Measurements from ENCODE around the gene CNGA3. TPM values are rescaled to one million over a fixed set of nuclear protein-coding genes. Genes with fewer than 3 reads are reported as not detected.

CNGA3 gene
- total RNA-seq, 1 experiment from 2014 or later, result not detected

DNA sequence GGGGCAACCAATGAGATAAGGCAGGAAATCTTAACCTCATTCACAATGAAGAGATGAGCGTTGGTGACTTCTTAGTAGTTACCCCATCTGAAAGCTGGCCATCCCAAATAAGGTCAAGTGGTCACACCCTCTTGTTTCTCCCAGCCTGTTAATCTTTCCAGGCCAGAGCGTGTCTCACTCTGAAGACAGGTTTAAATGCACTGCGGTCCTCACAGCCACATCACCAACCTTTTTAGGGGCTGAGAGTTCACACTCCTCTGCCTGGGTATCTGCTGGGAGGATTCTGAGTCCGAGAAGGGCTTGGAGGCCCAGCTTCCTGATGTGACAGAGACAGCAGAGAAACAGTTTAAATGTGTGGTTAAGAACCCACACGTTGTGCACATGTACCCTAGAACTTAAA, 13.3 kb upstream of the CNGA3 start:
- peaks cover 2% of the 10 kb centered on the region; the same call in 1 of the 2 replicates for H3K27me3 ChIP-seq (ENCODE audit: insufficient read depth, low read length)
- H2BK120ac ChIP-seq (ENCODE audit: low read depth, low read length, poor library complexity, severe bottlenecking), result no peak overlapping the region
- H2BK5ac ChIP-seq (ENCODE audit: insufficient read length, low read length), result no peak overlapping the region
- TF ChIP-seq CTCF (conservative IDR thresholded peaks at IDR 0.05), result no peak
- no peak overlapping the region for H3K4me3 Mint-ChIP-seq
- H3K4me1 Mint-ChIP-seq, result peaks cover 34 to 49% of the 10 kb centered on the region in 2 experiments
- no peak overlapping the region for H2AK5ac ChIP-seq (ENCODE audit: insufficient read length, low read length)
- no peaks in the 10 kb centered on the region for H3K9me3 ChIP-seq (ENCODE audit: control insufficient read depth, low read depth, low read length)
- no peak for DNase-seq
- H3K27me3 Mint-ChIP-seq (ENCODE audit: low read depth), result peaks cover 50% of the 10 kb centered on the region
- H3K79me1 ChIP-seq (ENCODE audit: insufficient read depth, low read depth, low read length, poor library complexity, severe bottlenecking), result no peaks in the 10 kb centered on the region
- H3K79me2 ChIP-seq (ENCODE audit: insufficient read depth, low read length), result 0 out of 2 replicates have a peak, but pooled peaks cover 2% of the 10 kb centered on the region
- H3K36me3 Mint-ChIP-seq (ENCODE audit: insufficient read depth in 1 of 3, low read depth in 3 of 3), result peaks cover 0 to 12% (median 3%) of the 10 kb centered on the region in 3 experiments; a peak in 4 of 7 replicates
- peaks cover 5 to 10% of the 10 kb centered on the region in 2 experiments; a peak in 4 of 5 replicates for H3K9me3 Mint-ChIP-seq
- H3T11ph ChIP-seq (ENCODE audit: low read length), result no peak overlapping the region
- no peak overlapping the region for H3K18ac ChIP-seq (ENCODE audit: insufficient read length, low read depth, low read length)
- H4K20me1 ChIP-seq (ENCODE audit: control insufficient read depth, insufficient read depth, insufficient read length), result no peaks in the 10 kb centered on the region
- no peak overlapping the region for H3K27ac Mint-ChIP-seq
- H2AFZ ChIP-seq (ENCODE audit: low read length), result no peak overlapping the region
- no CpG with 5 or more reads among the region's 5 CpGs for WGBS (ENCODE audit: extremely low coverage, insufficient read length, low lambda C conversion rate)
- H3K4ac ChIP-seq (ENCODE audit: low read depth, low read length), result no peak overlapping the region
- no peak overlapping the region for H3K56ac ChIP-seq (ENCODE audit: insufficient read length, low read depth, low read length)
- H2BK12ac ChIP-seq (ENCODE audit: insufficient read length, low read depth, low read length), result no peak overlapping the region
- no peak overlapping the region for H2BK15ac ChIP-seq (ENCODE audit: low read depth, low read length)
- H2BK20ac ChIP-seq (ENCODE audit: low read depth, low read length, poor library complexity, severe bottlenecking), result no peak overlapping the region
- H4K91ac ChIP-seq (ENCODE audit: insufficient read length, low read depth, low read length), result no peak overlapping the region
- no peak overlapping the region for H3K23ac ChIP-seq (ENCODE audit: insufficient read length, low read depth, low read length)
- no peak overlapping the region for H4K8ac ChIP-seq (replicated peaks; ENCODE audit: insufficient read length, low read depth, low read length)
- no peaks in the 10 kb centered on the region for H3K23me2 ChIP-seq (ENCODE audit: insufficient read length, low read depth, low read length, poor library complexity, severe bottlenecking)
- H3K4me1 ChIP-seq (ENCODE audit: insufficient read depth, low read length), result peaks cover 10% of the 10 kb centered on the region; the same call in 1 of the 2 replicates
- H3K27ac ChIP-seq (ENCODE audit: insufficient read length, low read depth, low read length), result no peak overlapping the region
- H3K9ac ChIP-seq (ENCODE audit: extremely low read depth, insufficient read length, low read length), result no peak overlapping the region
- H4K5ac ChIP-seq (ENCODE audit: insufficient read length, low read depth, low read length), result no peak overlapping the region
- no peak overlapping the region for H3K4me2 ChIP-seq (ENCODE audit: insufficient read depth, insufficient read length, low read length)
- H3K14ac ChIP-seq (ENCODE audit: insufficient read depth, low read length), result no peak overlapping the region
